ENCODE results near the gene NOS2.
"Not testable (repeated sequence)": the region's sequence is repeated elsewhere in the genome, so short reads cannot be mapped to it uniquely, and the experiment has no call there.

NOS2 gene

DNA sequence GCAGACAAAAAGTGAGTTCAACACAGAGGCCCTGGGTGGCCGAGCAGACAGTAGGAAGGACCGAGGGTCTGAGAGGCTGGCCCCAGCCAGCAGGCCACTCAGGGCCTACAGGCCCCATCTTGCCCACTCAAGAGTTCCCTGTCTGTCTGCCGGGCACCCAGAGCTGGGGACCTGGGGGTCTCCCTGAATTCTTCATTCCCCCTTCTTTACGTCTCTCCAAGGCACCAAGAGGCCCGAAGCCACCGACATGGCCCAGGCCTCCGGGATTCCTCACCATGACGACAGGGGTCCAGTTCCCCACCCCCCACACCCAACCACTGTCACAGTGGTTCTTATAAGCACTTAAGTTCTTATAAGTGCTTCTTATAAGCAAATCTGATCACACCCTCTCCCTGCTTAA, 49.2 kb downstream of the NOS2 start:
- DNase-seq (ENCODE audit: low read depth): no peak
- H3K4me3 ChIP-seq (ENCODE audit: low read depth, low read length): no peak overlapping the region
- TF ChIP-seq, protein P1, sequence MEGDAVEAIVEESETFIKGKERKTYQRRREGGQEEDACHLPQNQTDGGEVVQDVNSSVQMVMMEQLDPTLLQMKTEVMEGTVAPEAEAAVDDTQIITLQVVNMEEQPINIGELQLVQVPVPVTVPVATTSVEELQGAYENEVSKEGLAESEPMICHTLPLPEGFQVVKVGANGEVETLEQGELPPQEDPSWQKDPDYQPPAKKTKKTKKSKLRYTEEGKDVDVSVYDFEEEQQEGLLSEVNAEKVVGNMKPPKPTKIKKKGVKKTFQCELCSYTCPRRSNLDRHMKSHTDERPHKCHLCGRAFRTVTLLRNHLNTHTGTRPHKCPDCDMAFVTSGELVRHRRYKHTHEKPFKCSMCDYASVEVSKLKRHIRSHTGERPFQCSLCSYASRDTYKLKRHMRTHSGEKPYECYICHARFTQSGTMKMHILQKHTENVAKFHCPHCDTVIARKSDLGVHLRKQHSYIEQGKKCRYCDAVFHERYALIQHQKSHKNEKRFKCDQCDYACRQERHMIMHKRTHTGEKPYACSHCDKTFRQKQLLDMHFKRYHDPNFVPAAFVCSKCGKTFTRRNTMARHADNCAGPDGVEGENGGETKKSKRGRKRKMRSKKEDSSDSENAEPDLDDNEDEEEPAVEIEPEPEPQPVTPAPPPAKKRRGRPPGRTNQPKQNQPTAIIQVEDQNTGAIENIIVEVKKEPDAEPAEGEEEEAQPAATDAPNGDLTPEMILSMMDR (IDR thresholded peaks at IDR 0.05; ENCODE audit: insufficient read depth, low read depth, low read length, missing control alignments): no peak

DNA sequence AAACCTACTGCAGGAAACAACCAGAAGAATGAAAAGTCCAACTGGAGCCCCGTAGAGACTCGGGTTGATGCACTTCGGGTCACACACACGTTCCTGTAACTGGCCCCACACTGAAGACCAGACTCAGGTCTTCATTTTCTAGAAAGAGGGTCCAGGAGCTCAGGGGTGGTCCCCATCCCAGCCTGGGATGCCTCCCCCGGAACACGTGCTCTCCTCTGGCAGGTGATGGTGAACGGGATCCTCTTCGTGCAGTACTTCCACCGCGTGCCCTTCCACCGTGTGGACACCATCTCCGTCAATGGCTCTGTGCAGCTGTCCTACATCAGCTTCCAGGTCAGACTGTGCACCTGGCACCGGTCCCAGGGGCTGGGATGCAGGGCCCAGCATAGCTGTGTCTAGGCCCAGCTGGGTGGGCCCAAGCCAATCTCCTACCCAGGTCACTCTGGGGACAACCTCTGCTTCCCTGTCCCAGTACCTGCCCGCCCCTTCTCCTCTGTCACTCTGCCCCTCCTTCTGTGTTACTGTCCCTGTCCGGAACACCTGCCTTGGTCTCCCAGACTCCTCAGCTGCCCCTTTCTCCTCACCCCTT, 50.7 kb downstream of the NOS2 start:
- DNase-seq (ENCODE audit: low read depth); H3K4me3 ChIP-seq (ENCODE audit: low read depth, low read length): not testable (repeated sequence)

DNA sequence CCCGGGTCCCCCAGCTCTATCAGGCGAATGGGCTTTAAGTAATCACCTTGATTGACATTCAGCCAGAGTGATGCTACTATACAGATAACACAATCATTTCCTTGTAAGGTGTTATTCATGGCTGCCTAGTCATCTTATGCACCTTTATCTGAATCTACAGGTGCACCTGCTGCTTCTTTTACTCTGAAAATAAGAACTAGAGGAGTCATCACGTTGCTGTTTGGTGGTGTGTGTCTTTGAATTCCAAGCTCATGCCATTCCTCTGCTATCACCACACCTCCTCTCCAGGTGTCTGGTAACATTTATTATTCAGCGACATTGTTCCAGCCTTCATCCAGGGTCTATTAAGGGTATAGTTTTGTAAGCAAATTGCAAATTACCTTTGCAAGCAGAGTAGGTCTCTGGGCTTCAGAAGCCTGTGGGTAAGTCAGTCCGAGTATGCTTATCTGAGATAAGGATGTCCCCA, 51.9 kb downstream of the NOS2 start:
- no peak overlapping the region for H3K4me3 ChIP-seq (ENCODE audit: low read depth, low read length)
- TF ChIP-seq, protein P1 (IDR thresholded peaks at IDR 0.05; ENCODE audit: insufficient read depth, low read depth, low read length, missing control alignments): no peak
- no peak for DNase-seq (ENCODE audit: low read depth)

DNA sequence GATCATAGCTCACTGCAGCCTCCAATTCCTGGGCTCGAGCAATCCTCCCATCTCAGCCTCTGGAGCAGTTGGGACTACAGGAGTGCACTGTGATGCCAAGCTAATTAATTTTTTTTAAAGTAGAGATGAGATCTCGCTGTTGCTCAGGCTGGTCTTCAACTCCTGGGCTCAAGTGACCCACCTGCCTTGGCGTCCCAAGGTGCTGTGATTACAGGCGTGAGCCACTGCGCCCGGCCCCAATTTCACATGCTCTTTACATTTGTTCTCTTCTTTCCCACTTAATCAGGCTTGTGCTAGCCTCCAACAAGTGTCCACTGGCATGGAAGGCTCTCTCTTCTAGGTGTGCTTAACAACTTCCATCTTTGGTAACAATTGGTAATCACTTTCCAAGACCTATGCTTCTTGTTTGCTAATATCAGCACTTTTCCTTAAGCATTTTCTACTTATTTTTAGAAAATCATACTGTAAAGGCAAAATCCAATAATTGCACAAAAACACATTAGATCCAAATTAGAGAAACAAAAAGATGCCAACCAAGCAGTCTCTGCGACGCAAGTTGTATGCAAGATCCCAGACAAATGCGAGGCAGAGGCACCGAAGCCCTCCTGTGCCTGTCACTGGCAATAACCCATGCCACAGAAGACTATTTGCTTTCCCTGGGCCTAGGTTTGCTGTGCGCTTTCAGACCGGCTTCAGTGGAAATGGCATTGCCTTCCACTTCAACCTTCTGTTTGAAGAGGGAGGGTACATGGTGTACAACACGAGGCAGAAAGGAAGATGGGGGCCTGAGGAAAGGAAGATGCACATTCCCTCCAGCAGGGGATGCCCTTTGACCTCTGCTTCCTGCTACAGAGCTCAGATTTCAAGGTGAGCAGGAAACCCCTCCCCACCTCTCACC, 52.6 kb downstream of the NOS2 start:
- TF ChIP-seq, protein P1 (IDR thresholded peaks at IDR 0.05; ENCODE audit: insufficient read depth, low read depth, low read length, missing control alignments): peak; percentile 29
- no peak overlapping the region for H3K4me3 ChIP-seq (ENCODE audit: low read depth, low read length)
- DNase-seq (ENCODE audit: low read depth): no peak

DNA sequence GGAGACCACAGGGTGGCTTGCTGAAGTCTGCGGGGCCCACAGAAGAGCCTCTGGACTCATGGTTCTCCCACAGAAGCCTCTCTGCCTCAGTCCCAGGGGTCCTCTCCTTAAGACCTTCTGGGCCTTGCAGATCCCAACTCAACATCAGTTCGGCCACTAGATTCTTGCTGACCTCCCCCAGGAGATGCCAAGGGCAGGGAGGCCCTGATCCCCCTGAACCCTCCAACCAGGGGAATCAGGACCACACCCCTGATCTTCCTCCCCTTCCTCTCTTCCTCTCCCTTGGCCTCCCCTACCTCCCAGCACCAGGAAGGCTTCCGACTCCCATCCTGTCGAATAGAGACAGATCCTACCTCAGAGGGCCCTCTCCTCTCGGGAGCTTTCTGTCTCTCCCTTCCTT, 53.4 kb downstream of the NOS2 start:
- TF ChIP-seq, protein P1 (IDR thresholded peaks at IDR 0.05; ENCODE audit: insufficient read depth, low read depth, low read length, missing control alignments): no peak
- H3K4me3 ChIP-seq (ENCODE audit: low read depth, low read length): no peak overlapping the region
- no peak for DNase-seq (ENCODE audit: low read depth)

DNA sequence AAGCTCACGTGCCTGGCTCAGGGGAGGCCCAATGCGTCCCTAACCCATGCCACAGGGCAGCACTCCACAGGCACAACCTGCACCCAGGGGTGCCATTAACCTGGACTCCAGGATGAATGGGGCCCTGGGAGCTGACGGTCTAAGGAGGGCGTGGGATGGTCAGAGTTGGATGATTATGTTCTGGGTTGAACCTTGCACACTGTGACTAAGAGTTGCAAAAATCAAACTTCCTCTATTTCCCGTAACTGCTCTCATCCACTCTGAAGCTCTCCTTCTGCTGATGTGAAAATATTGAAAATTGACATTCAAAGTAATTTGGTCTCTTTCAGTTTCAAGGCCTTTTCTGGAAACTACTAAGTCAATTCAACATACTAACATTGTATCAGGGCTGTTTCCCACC, 54.0 kb downstream of the NOS2 start:
- peak; percentile 9 for DNase-seq (ENCODE audit: low read depth)
- H3K4me3 ChIP-seq (ENCODE audit: low read depth, low read length): not testable (repeated sequence)

DNA sequence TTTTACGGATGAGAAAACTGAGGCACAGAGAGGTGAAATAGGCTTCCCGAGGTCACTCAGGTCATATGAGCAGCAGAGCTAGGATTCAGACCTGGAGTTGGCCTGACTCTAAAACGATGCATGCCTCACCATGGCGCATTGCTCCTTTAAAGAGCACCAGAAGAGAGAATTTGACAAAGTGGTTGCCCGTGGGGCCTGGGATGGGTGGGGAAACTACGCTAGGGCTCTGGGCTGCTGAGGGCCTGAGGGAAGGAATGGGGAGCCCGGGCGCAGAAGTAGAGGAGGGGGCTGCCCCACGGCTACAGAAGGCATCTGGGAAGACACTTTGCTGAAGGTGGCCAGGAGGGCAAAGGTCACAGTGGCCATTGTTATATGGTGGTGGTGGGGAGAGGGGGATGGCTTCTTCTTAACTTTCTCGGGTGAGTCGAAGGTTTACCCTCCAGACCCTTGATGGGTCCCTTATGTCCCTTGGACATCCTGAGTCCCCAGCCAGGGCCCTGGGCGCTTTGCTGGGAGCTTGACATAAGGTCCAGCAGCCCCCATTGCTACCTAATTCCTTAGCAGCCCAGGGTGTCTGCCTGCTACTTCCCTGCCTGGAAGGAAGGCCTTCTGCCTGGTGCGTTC, 55.0 kb downstream of the NOS2 start:
- not testable (repeated sequence) for H3K4me3 ChIP-seq (ENCODE audit: low read depth, low read length); DNase-seq (ENCODE audit: low read depth)

DNA sequence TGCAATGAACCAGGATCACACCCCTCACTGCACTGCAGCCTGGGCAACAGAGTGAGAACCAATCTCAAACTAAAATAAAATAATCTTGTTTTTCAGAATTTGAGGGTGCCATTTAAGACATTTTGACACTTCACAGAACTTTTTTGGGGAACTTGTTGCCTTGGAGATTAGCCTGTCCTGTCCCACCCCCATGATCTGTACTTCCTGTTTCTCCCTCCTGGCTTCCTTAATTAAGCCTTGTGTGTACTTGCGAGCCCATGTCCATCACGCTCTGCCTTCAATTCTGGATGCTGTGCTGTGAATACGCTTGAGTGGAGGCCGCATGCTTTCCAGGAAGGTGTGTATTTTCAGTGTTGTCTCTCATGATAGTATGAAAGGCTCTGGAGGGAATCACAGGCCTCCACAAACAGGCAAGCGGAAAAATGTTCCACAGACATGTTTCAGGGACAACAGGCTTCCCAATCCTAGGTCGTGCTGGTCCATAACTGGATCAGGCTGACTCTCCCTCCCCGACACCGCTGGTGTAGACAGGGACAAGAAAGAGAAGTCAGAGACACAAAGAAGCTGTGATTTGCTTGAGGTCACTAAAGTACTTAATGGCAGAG, 56.9 kb downstream of the NOS2 start:
- TF ChIP-seq, protein P1 (IDR thresholded peaks at IDR 0.05; ENCODE audit: insufficient read depth, low read depth, low read length, missing control alignments): no peak
- no peak for DNase-seq (ENCODE audit: low read depth)
- no peak overlapping the region for H3K4me3 ChIP-seq (ENCODE audit: low read depth, low read length)

Measured in GM12865 (cell line).